GM18858 (cell line): ENCODE data around the gene RNF207.

Source experiments
- ATAC-seq: cut with Tn5 transposase; IDR thresholded peaks from one replicate; pipeline ENCODE4 v1.9.1; 2021; ENCODE audit not compliant: unreplicated experiment

RNF207 gene

DNA sequence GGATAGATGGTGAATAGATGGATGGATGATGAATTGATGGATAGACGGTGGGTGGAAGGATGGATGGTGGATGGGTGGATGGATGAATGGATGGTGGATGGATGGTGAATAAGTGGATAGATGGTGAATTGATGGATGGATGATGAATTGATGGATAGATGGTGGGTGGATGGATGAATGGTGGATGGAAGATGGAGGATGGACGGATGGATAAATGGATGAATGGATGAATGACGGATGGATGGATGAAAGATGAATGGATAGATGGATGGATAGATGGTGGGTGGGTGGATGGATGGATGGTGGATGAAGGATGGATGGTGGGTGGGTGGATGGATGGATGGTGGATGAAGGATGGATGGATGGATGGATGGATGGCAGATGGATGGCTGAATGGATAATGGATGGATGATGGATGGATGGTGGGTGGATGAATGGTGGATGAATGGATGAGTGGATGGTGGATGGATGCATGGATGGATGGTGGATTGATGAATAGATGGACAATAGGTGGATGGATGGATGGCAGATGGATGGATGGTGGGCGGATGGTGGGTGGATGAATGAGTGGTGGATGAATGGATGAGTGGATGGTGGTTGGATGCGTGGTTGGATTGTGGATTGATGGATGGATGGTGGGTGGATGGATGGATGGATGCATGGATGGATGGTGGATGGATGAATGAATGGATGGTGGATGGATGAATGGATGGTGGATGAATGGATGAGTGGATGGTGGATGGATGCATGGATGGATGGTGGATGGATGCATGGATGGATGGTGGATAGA, 31.1 kb upstream of the RNF207 start:
- ATAC-seq: no peak

DNA sequence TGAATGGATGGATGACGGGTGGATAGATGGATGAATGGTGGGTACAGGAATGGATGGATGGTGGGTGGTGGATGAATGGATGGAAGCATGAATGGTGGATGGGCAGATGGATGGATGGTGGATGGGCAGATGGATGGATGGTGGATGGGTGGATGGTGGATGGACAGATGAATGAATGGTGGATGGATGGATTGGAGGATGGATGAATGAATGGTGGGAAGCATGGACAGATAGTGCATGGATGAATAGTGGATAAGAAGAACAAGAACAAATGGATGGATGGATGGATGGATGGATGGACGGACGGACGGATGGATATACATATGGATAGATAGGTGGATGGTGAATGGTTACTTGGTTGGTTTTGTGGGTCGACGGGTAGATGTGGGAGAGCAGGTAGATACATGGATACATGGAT, 30.5 kb upstream of the RNF207 start:
- ATAC-seq: no peak

DNA sequence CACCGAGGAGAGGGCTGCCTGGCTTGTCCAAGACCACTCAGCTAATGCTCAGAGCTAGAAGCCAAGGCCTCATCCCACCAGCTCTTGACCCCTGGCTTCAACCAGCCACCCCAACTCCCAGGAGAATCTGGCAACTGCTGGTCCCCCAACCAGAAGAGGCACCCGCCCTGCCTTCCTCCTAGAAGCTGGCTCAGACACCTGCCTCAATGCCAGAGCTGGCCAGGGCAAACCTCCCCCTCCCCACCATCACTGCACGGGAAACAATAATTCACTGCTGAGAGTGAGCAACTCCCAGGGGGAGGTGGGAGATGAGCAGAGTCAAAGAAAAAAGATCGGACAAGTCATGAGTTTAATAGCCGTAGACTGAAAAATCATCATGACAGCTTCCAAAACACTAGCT, 29.1 kb upstream of the RNF207 start:
- ATAC-seq: no peak

DNA sequence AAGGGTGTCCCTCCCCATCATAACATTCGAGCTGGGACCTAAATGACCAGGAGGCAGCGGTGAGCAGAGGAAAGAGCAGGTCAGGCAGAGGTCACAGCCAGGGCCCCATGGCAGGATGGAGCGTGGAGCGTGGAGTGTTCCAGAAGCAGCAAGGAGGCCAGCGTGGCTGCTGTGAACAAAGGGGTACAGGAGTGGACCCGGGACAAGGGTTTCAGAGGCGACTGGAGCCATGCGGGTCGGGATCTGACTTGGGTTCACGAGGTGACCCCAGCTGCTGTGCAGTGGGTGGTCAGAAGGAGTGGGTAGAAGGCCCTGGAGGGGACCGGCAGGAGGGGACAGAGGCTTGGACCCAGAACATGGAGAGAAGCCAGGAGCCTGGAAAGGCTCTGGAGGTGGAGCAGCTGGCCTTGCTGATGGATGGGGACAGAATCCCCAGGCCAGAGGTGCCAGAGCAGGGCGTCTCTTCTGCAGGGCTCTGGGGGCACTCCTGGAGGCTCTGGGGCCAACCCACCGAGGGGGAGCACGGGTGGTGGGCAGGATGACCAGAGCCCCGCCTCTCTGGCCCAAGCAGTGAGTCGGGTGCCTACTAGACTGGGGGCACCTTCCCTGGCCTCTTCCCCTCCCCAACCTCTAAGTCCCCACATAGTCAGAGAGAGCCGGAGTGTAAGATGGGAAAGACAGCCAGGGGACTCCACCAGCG, 28.1 kb upstream of the RNF207 start:
- no peak for ATAC-seq

DNA sequence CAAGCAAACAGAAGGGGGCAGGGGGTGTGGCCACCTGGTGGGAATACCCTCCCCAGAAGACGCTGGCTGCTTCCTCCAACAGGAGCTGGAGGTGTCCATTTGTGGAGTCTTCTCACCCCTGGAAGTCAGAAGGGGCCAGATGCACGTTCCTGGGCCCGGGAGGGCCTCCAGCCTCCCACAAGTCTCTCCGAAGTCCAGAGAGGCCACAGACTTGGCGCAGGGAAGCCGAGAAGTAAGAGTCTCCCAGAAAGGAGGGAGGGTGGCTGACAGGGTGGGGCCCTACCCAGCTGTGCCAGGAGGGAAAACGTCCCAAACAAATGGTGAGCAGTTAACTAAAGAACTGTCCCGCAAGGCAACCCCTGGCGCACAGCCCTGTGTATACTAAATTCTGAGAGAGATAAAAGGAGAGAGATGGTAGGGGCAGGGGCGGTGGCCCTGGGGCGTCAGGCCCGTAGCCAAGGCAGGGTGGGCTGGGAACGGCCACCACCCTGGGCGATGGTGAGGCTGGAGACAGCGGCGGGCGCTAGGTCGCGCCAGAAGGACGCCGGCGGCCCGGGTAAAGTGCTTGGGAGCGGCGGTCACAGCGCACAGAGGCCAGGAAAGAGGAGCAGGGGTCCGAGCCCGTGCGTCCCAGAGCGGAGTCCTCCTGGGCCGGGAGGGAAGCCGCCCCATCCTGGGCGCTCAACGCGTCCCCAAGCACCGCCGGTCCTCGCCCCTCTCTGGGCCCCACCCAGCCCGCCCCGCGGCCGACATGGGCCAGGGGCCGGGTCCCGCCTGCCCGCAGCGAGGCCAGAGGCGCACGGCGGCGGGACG, 27.0 kb upstream of the RNF207 start:
- ATAC-seq: no peak

DNA sequence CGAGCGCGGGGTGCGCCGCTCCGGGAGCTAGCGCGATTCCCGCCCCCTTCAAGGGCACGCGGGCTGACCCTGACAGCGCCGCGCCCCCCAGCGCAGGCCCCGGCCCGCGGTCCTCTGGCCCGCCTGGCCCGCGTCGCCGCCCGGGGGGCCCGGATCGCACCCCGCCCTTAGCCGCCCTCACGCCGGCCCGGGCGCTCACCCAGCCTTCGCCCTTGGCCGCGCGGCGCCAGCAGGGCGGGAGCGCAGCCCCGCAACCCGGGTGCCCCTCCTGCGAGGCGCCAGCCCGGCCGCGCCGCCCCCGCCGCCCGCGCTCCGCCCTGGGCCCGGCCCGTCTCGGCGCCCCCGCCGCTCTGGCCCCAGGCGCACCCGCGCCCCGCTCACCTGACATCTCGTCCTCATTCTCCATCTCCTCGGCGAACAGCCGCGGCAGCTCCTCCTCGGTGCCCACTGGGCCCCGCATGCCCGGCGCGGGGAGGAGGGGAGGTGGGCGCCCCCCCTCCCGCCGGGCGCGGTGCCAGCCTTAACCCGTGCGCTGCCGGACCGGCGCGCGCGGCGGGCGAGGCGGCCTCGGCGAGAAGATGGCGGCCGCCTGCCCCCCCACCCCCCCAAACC, 26.2 kb upstream of the RNF207 start:
- no peak for ATAC-seq

DNA sequence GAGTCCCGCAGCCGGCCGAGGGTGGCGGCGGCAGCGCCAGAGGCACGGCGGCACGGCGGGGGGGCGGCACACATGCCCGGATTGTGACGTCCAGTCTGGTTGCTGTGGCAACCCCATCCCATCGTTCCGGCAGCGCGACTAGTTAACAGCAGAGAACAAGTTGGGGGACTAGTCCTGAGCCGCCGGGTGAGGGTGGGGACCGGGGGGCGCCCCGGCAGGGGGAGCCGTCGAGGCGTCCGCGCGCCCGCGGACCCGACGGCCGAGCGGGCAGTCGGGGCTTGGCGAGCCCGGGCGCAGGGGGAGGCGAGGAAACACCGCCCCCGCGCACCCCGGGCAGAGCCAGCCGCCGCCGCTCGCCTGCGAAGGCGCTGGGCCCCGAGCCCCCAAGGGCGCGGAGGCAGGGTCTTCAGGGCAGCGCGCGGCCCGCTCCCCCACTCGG, 25.6 kb upstream of the RNF207 start, which contains the start of gene CHD5:
CHD5 (minus strand) TSS at position 54 of the 439 bp plus-strand sequence. CDS start 298 bp downstream, outside the sequence.
- no peak for ATAC-seq

DNA sequence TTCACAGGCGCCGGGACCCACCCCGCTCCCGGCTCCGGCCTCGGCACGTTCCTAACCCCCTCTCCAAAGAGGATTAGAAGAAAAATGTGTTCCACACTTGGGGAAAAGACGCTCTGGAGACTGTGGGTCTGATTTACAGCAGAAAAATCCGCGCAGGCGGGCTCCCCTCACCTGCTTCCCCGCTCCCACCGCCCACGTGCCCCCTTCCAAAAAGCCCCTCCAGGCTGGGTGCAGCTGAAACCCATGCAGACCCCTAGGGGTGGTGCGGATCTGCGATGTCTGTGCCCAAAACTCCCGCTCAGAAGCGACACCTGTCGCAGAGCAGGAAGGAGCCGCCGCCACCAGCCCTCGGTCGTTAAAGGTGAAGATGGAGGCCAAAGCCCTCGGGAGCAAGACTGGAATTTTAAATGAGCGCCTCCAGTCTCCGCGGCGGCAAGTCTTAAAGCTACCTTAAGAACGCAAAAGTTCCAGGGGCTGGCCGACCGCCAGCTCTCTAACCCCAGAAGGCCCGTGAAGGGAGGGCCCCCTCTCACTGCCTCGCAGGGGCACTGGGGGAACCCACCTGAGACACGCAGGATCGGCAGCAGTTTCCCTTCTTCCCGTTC, 25.1 kb upstream of the RNF207 start:
- no peak for ATAC-seq

DNA sequence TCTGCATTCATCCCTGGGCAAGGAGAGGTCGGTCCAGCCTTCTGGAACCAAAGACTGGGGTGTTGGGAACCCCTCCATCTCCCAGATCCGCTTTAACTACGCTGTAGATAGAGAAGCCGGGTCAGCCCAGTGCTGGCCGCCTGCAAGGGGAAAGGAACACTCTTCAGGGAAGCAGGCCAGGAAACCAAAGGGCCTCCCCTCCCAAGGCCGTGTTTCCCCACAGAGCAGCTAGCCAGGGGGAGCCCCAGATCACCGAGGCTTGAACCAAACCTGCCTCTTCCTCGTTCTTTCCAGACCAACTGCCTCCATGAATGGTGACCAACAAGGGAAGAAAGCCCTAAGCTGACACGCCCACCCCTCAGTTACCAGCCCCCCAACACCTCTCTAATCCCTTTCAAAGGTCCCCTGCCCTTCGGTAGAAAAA, 24.6 kb upstream of the RNF207 start:
- no peak for ATAC-seq

DNA sequence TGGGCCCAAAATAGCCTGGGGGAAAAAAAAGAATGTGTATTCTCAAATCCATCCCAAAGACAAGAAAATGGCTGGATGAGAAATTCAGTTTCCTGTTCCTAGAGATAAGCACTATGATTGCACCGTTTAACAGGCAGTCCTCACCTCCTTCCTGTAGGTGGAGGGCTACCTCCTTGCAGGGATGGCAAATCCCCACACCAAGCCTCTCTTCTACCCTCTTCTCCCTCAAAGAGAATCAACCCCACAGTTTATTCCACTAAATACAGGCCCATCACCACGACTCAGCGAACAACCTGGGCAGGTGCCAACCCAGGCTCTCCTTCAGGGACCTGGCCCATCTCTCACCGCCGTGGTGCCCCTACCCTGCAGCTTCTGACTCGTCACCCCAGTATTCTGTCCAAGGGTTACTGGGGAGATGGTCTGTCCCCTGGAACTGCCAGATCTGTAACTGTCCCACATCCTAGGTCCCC, 22.4 kb upstream of the RNF207 start:
- ATAC-seq: no peak

DNA sequence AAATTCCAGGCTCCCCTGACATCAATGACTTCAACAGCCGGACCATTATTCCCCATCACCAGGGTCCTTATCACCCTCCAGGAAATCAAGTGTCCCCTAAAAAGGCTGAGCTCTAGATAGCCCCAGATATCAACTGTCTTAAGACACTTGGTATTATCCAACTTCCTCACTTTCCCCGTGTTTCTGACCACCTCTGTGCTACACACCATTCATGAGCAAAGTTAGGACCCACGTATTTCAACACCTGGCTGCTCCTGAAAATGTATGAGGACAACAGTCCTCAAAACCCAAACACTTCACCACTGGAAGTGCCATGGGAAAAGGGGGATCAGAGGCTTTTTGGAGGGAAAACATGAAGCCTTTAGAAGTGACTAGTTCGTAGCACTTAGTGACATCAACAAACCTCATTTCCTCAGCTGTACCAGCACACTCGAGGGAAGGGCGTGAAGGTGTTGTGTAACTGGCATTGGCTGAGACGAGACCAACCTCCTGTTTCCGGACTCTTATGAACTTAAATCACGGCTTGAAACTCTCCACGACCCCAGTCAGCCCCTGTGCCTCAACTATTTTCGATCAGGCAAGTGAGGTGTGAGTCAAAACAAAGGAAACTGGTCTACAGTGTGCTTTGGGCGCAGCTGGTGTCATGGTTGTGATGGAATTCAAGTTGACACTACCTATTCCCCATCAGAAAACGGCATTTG, 21.7 kb upstream of the RNF207 start:
- no peak for ATAC-seq

DNA sequence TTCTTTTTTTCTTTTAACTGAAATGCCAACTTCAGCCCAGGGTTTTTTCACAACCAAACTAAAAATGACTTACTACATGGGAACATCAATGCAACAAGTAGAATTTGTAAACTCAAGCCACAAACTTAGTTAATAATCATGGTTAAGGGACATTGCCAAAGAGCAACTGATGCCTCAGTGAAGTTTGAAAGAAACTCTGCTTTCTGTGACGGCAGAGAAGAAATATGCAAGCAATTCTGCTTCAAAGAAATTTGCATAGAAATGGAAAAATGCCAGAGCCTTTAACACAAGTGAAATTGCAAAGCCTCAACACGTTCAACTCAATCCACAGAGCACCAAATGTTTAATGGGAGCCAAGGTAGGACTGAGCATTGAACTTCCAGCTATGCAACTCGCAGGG, 20.8 kb upstream of the RNF207 start:
- no peak for ATAC-seq

DNA sequence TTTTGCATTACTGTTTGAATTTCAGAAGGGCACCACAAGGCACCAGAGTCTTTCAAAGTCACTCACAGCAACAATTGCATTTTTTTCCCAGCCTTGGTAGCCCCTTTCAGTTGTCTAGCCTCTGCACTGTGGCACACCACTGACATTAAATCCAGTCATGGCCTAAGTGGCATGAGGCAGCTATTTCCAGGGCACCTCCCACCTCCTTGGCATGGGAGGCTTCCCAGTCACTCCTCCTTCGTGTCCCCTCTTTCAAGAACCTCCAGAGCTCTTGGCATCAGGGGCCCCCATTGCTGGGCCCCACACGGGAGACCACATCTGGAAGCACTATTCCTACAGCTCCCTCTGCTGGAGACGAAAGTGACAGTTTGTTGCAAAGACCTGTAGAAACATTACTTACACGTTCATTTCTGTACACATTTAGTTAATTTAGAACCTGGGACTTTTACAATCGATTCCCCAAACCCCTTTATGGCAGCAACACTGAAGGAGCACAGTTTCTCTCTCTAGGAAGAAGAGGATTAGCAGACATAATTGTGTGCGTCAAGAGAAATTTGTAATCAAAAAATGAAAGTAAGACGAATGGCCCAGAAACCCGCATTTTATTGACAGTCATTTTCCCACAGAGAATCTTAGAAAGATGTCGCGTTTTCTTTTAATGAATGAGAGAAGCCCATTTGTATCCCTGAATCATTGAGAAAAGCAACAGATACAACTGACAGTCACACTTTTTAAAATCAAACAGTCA, 20.1 kb upstream of the RNF207 start:
- ATAC-seq: no peak

DNA sequence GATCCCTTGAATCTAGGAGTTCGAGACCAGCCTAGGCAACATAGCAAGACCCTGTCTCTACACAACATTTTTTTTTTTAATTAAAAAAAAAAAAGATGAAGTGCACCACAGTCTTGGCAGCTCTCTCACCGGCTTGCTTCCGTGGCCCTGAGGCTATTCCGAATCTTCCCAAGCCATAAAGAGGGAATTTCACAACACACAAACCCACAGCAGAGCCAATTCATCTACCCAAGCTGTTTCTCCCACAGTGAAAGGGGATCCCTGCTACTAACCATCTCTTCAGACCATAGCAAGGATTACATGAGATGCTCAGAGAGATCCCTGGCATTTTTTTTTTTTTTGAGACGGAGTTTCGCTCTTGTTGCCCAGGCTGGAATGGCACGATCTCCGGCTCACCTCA, 17.5 kb upstream of the RNF207 start:
- no peak for ATAC-seq

DNA sequence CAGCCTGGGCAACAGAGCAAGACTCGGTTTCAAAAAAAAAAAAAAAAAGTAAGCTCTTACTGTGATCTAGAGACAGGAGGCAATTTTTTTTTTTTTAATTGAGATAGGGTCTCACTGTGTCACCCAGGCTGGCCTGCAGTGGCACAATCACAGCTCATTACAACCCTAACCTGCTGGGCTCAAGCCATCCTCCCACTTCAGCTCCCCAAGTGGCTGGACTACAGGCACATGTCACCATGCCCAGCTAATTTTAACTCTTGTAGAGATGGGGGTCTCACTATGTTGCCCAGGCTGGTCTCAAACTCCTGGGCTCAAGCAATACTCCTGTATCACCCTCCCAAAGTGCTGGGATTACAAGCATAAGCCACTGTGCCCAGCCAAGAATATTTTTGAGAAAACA, 14.0 kb upstream of the RNF207 start:
- no peak for ATAC-seq

DNA sequence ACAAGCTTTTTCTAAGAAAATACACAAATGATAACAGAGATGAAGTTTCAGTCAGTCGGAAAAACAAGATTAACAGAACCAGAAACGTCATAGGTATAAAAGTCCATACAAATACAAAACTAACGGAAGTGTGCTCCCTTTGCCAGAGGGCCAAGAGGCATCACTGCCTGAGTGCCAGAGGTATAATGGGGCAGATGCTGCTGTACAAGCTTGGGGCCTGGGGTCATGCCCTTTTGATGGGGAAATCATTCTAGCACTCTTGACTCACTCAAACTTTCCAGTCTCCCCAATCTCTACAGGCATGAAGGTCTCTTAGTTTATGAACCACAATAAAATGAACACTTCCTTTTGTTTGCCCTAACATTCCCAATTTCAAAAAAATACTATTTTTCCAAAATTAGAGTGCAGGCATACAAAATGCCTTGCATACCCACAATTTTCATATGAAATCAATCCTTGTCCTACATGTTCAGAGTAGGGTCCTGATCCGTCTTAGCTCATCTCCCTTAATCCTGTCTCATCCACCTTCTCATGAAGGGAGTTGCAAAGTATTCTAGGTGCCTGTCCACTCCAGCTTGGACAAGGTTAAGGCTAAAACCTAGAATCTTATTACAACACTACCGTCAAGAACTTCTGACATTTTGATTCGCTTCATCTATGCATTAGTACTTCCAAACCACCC, 8.0 kb upstream of the RNF207 start:
- ATAC-seq: no peak

DNA sequence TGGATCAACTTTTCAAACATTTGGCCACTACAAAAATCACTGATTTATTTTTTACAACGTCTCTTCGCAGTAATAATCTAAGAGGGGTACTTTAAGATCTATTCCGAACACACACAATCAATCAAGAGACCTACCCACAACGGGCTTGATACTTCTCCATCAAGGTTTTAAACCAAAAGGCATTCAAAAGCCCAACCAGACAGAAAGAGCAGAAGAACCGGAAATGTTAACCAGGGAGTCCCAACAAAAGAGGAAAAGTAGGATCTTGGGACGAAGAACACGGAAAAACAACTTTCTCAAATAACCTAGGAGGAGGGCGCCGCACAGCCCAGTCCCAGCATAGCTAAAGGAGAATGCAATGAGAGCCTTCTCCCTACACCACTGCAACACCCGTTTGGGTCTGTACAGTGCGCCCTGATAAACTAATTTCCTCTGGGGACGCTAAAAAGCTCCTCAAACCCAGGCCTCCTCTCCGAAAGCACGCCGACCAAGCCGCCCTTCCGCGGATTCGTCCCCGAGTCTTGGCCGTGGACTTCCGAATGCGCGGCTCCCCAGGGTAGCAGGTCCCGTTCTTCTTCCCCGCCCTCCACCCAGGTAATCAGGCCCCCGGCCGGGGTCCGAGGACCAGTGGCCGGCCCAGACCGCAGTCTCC, 7.1 kb upstream of the RNF207 start:
- ATAC-seq: no peak
